Measurements from ENCODE around the gene NEB.
A peak's percentile ranks its signal among the peaks of the same experiment; 100 is the strongest.

The NEB gene

DNA sequence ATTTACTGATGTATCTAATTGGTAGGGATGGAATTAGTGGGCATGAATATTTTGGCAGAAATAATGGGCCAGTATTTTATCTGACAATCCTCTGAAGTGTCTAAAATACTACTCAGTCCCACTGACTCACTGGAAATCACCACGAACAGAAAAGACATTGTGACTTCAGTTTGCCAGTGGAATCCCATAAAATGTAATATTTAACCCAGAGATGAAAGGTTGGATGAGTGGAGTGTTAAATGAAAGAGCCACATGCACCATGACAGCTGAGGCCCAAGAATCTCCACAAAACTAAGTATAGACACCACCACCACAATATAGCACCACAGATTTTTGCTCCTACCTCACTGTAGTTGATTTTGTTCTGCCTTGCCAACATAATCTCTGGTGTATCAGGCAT, 103.9 kb downstream of the NEB start:
- DNase-seq, result no peak
- Histone ChIP-seq H3K4me1 (ENCODE audit: control insufficient read depth, insufficient read depth, low read depth, low read length) (peaks cover 2% of the 10 kb centered on the region), H3K36me3 (ENCODE audit: control insufficient read depth in 1 of 2, insufficient read depth in 2 of 2, low read depth in 1 of 2, low read length in 2 of 2) (no peaks in the 10 kb centered on the region), H2AK5ac (ENCODE audit: low read length, severe bottlenecking) (no peak overlapping the region), H3K9ac (ENCODE audit: low read length) (no peak overlapping the region), H3K27me3 (ENCODE audit: control insufficient read depth in 1 of 2, insufficient read depth in 1 of 2, low read length in 2 of 2) (no peaks in the 10 kb centered on the region), H3K9me3 (ENCODE audit: control insufficient read depth, low read length) (peaks cover 3% of the 10 kb centered on the region), H3K79me1 (replicated peaks; ENCODE audit: low read length, poor library complexity, severe bottlenecking) (no peaks in the 10 kb centered on the region), H3K4ac (ENCODE audit: low read depth in 1 of 2, low read length in 2 of 2) (no peak overlapping the region), H2BK12ac (ENCODE audit: low read length in 2 of 2) (no peak overlapping the region), H3K4me2 (ENCODE audit: low read length, poor library complexity, severe bottlenecking) (peak overlapping the region; percentile 19), H2BK120ac (ENCODE audit: low read depth, low read length) (no peak overlapping the region), H3K14ac (ENCODE audit: low read length in 2 of 2) (no peak overlapping the region), H2AFZ (ENCODE audit: low read depth, low read length) (no peak overlapping the region), H2BK15ac (ENCODE audit: low read depth, poor library complexity, severe bottlenecking) (no peak overlapping the region), H3K4me3 (ENCODE audit: insufficient read depth in 1 of 2, low read depth in 1 of 2, low read length in 2 of 2) (no peak overlapping the region), H3K23ac (ENCODE audit: low read length in 2 of 2) (no peak overlapping the region), H3K18ac (ENCODE audit: low read depth in 1 of 2, low read length in 2 of 2) (no peak overlapping the region), H3K27ac (ENCODE audit: low read length, poor library complexity, severe bottlenecking) (no peak overlapping the region), H2BK5ac (ENCODE audit: low read depth, low read length, poor library complexity, severe bottlenecking) (no peak overlapping the region), H4K91ac (ENCODE audit: low read length) (no peak overlapping the region), H4K8ac (ENCODE audit: low read length) (no peak overlapping the region)
- WGBS, result no CpG with 5 or more reads among the region's 1 CpG

DNA sequence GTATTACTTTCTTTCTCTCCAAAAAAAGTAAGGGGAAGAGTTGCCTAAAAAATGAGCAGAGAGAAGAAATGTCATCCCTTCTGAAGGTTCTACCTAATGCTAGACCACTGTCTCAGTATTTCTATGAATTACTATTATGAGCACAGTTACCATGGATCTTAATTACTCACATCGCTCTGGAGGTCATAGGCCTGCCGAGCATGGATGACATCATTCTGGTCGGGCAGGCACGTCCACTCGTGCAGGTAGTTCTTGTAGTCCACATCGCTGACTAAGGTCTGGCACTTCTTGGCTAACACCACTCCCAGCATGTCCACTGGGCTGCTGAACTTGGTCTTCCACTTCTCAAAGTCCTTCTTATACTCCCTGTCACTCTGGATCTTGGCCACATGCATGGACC, 106.9 kb downstream of the NEB start:
- Histone ChIP-seq H3K27ac (ENCODE audit: low read length, poor library complexity, severe bottlenecking) (no peak overlapping the region), H2BK15ac (ENCODE audit: low read depth, poor library complexity, severe bottlenecking) (no peak overlapping the region), H3K9ac (ENCODE audit: low read length) (no peak overlapping the region), H2BK5ac (ENCODE audit: low read depth, low read length, poor library complexity, severe bottlenecking) (no peak overlapping the region), H2AFZ (ENCODE audit: low read depth, low read length) (no peak overlapping the region), H3K23ac (ENCODE audit: low read length in 2 of 2) (no peak overlapping the region), H3K9me3 (ENCODE audit: control insufficient read depth, low read length) (no peaks in the 10 kb centered on the region), H4K8ac (ENCODE audit: low read length) (no peak overlapping the region), H3K18ac (ENCODE audit: low read depth in 1 of 2, low read length in 2 of 2) (no peak overlapping the region), H3K79me1 (replicated peaks; ENCODE audit: low read length, poor library complexity, severe bottlenecking) (no peaks in the 10 kb centered on the region), H2BK12ac (ENCODE audit: low read length in 2 of 2) (no peak overlapping the region), H2AK5ac (ENCODE audit: low read length, severe bottlenecking) (no peak overlapping the region), H2BK120ac (ENCODE audit: low read depth, low read length) (no peak overlapping the region), H3K36me3 (ENCODE audit: control insufficient read depth in 1 of 2, insufficient read depth in 2 of 2, low read depth in 1 of 2, low read length in 2 of 2) (no peaks in the 10 kb centered on the region), H3K4me1 (ENCODE audit: control insufficient read depth, insufficient read depth, low read depth, low read length) (no peaks in the 10 kb centered on the region), H3K4me3 (ENCODE audit: insufficient read depth in 1 of 2, low read depth in 1 of 2, low read length in 2 of 2) (no peak overlapping the region), H4K91ac (ENCODE audit: low read length) (no peak overlapping the region), H3K4ac (ENCODE audit: low read depth in 1 of 2, low read length in 2 of 2) (no peak overlapping the region), H3K4me2 (ENCODE audit: low read length, poor library complexity, severe bottlenecking) (no peak overlapping the region), H3K14ac (ENCODE audit: low read length in 2 of 2) (no peak overlapping the region), H3K27me3 (ENCODE audit: control insufficient read depth in 1 of 2, insufficient read depth in 1 of 2, low read length in 2 of 2) (no peaks in the 10 kb centered on the region)
- 83% methylated on average over 6 of the region's 6 CpGs for WGBS
- DNase-seq, result no peak

DNA sequence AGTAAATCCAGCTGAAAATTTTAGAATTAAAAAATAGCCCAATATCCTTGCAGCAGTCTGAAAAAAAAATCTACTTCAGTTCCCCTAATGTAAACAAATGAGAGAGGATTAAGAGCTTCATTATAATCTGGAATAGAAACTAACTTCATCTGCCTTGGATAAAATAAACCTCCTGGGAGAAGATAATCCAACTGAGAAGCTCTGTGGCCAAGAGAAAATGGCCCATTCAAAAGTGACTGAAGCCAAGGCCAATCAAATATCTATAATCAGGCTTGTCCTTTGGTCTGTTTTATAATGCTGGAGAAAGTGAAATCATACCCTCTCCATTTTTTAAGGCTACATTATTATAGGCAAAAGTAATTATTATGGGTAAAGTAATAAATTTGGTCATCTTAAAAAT, 110.0 kb downstream of the NEB start:
- H3K4me2 ChIP-seq (ENCODE audit: low read length, poor library complexity, severe bottlenecking), result no peak overlapping the region
- no peak overlapping the region for H2BK120ac ChIP-seq (ENCODE audit: low read depth, low read length)
- no peak overlapping the region for H3K4ac ChIP-seq (ENCODE audit: low read depth in 1 of 2, low read length in 2 of 2)
- no peak overlapping the region for H2AK5ac ChIP-seq (ENCODE audit: low read length, severe bottlenecking)
- no peaks in the 10 kb centered on the region for H3K9me3 ChIP-seq (ENCODE audit: control insufficient read depth, low read length)
- H2BK5ac ChIP-seq (ENCODE audit: low read depth, low read length, poor library complexity, severe bottlenecking), result no peak overlapping the region
- H3K9ac ChIP-seq (ENCODE audit: low read length), result no peak overlapping the region
- H3K79me1 ChIP-seq (replicated peaks; ENCODE audit: low read length, poor library complexity, severe bottlenecking), result no peaks in the 10 kb centered on the region
- H3K23ac ChIP-seq (ENCODE audit: low read length in 2 of 2), result no peak overlapping the region
- no peak overlapping the region for H3K14ac ChIP-seq (ENCODE audit: low read length in 2 of 2)
- DNase-seq, result no peak
- no peak overlapping the region for H4K8ac ChIP-seq (ENCODE audit: low read length)
- H2BK15ac ChIP-seq (ENCODE audit: low read depth, poor library complexity, severe bottlenecking), result no peak overlapping the region
- no peak overlapping the region for H3K27ac ChIP-seq (ENCODE audit: low read length, poor library complexity, severe bottlenecking)
- no peak overlapping the region for H4K91ac ChIP-seq (ENCODE audit: low read length)
- H3K18ac ChIP-seq (ENCODE audit: low read depth in 1 of 2, low read length in 2 of 2), result no peak overlapping the region
- no peak overlapping the region for H3K4me3 ChIP-seq (ENCODE audit: insufficient read depth in 1 of 2, low read depth in 1 of 2, low read length in 2 of 2)
- H3K27me3 ChIP-seq (ENCODE audit: control insufficient read depth in 1 of 2, insufficient read depth in 1 of 2, low read length in 2 of 2), result no peaks in the 10 kb centered on the region
- H2AFZ ChIP-seq (ENCODE audit: low read depth, low read length), result no peak overlapping the region
- H3K36me3 ChIP-seq (ENCODE audit: control insufficient read depth in 1 of 2, insufficient read depth in 2 of 2, low read depth in 1 of 2, low read length in 2 of 2), result no peaks in the 10 kb centered on the region
- H3K4me1 ChIP-seq (ENCODE audit: control insufficient read depth, insufficient read depth, low read depth, low read length), result peaks cover 3% of the 10 kb centered on the region
- H2BK12ac ChIP-seq (ENCODE audit: low read length in 2 of 2), result no peak overlapping the region

DNA sequence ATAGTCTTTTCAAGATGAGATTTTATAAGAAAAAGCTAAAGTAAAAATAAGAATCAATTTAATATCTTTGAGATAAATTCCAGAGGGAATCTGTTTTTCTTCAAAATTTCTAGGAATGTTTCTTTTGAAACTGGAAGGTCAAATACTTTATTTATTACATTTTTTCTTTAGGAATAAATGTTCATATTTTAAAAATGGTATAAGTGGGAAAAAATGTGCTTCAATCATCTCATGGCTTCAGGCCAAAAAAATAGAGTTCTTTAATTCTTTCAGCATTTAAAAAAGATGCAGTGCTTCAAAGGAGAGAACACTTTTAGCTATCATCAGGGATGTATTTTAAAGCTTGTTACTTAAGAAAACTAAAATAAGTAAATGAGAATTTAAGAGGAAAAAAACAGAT, 110.6 kb downstream of the NEB start:
- H2BK120ac ChIP-seq (ENCODE audit: low read depth, low read length), result no peak overlapping the region
- no peak overlapping the region for H2BK15ac ChIP-seq (ENCODE audit: low read depth, poor library complexity, severe bottlenecking)
- no peak overlapping the region for H3K9ac ChIP-seq (ENCODE audit: low read length)
- H3K9me3 ChIP-seq (ENCODE audit: control insufficient read depth, low read length), result no peaks in the 10 kb centered on the region
- H3K4me3 ChIP-seq (ENCODE audit: insufficient read depth in 1 of 2, low read depth in 1 of 2, low read length in 2 of 2), result no peak overlapping the region
- no peak overlapping the region for H3K18ac ChIP-seq (ENCODE audit: low read depth in 1 of 2, low read length in 2 of 2)
- no peak overlapping the region for H4K91ac ChIP-seq (ENCODE audit: low read length)
- H2AFZ ChIP-seq (ENCODE audit: low read depth, low read length), result no peak overlapping the region
- no peaks in the 10 kb centered on the region for H3K27me3 ChIP-seq (ENCODE audit: control insufficient read depth in 1 of 2, insufficient read depth in 1 of 2, low read length in 2 of 2)
- no peak overlapping the region for H2BK12ac ChIP-seq (ENCODE audit: low read length in 2 of 2)
- H3K79me1 ChIP-seq (replicated peaks; ENCODE audit: low read length, poor library complexity, severe bottlenecking), result no peaks in the 10 kb centered on the region
- peaks cover 4% of the 10 kb centered on the region for H3K4me1 ChIP-seq (ENCODE audit: control insufficient read depth, insufficient read depth, low read depth, low read length)
- H3K4me2 ChIP-seq (ENCODE audit: low read length, poor library complexity, severe bottlenecking), result no peak overlapping the region
- no peak overlapping the region for H3K4ac ChIP-seq (ENCODE audit: low read depth in 1 of 2, low read length in 2 of 2)
- no peak overlapping the region for H3K27ac ChIP-seq (ENCODE audit: low read length, poor library complexity, severe bottlenecking)
- no peak overlapping the region for H2AK5ac ChIP-seq (ENCODE audit: low read length, severe bottlenecking)
- DNase-seq, result no peak
- H2BK5ac ChIP-seq (ENCODE audit: low read depth, low read length, poor library complexity, severe bottlenecking), result no peak overlapping the region
- H3K36me3 ChIP-seq (ENCODE audit: control insufficient read depth in 1 of 2, insufficient read depth in 2 of 2, low read depth in 1 of 2, low read length in 2 of 2), result no peaks in the 10 kb centered on the region
- no peak overlapping the region for H3K23ac ChIP-seq (ENCODE audit: low read length in 2 of 2)
- no peak overlapping the region for H3K14ac ChIP-seq (ENCODE audit: low read length in 2 of 2)
- no peak overlapping the region for H4K8ac ChIP-seq (ENCODE audit: low read length)

Measured in mesenchymal stem cell (in vitro differentiated cells and primary cell).